GM13976 (cell line): Measurements from ENCODE around the gene CNN2.

Experiments used
- DNase-seq: peaks from one replicate; pipeline ENCODE4 v3.0.0; 2012; ENCODE audit warnings: low spot score
- CTCF ChIP-seq: IDR thresholded peaks from 2 replicates; pipeline ENCODE4 v1.5.1; 2012; ENCODE audit warnings: borderline replicate concordance, mild to moderate bottlenecking; ENCODE audit not compliant: insufficient read depth; ENCODE audit errors: extremely low read depth, missing control alignments, control extremely low read depth
- in situ Hi-C: fragments of 300-500 bp; cut with MboI; formaldehyde crosslinking; loops from one replicate; pipeline ENCODE4 v1.12.0; 2022; ENCODE audit warnings: low sequenced_read_pairs, mixed read lengths, inconsistent platforms; ENCODE audit not compliant: unreplicated experiment

The CNN2 gene

GRCh38 chr19:994516-994915 is 31.9 kb upstream of the CNN2 start:
- in situ Hi-C loops = no loop called here
- no peak for DNase-seq
- TF ChIP-seq CTCF = no peak

GRCh38 chr19:995051-995827 is 31.2 kb upstream of the CNN2 start:
- no peak for TF ChIP-seq CTCF
- in situ Hi-C loops = no loop called here
- no peak for DNase-seq

- in situ Hi-C loops = no loop called here
- TF ChIP-seq CTCF = no peak
- peak; percentile 82 for DNase-seq
Observed at GRCh38 chr19:996051-996838, 30.2 kb upstream of the CNN2 start.

GRCh38 chr19:998064-998463 is 28.3 kb upstream of the CNN2 start:
- DNase-seq = no peak
- TF ChIP-seq CTCF = no peak
- in situ Hi-C loops = no loop called here

- TF ChIP-seq CTCF = no peak
- DNase-seq = no peak
- in situ Hi-C loops = no loop called here
Observed at GRCh38 chr19:999379-999719, 27.1 kb upstream of the CNN2 start.

GRCh38 chr19:1000095-1000494 is 26.3 kb upstream of the CNN2 start, which contains the start of gene GRIN3B:
Gene GRIN3B (plus strand): TSS chr19:1000419. CDS start chr19:1000438, 19 bp downstream.
- TF ChIP-seq CTCF = peak; percentile 36
- DNase-seq = peak; percentile 82
- in situ Hi-C loops = no loop called here
